PFSK-1 (cell line): ENCODE results near the gene ONECUT1.

Source experiments
- POLR2AphosphoS5 ChIP-seq: IDR thresholded peaks from 2 replicates; pipeline ENCODE4 v1.6.1; 2012; ENCODE audit warnings: low read depth, mild to moderate bottlenecking, control low read depth, low read length, moderate library complexity
- REST ChIP-seq, 2 experiments: IDR thresholded peaks; 2 replicates each; pipeline versions ENCODE4 v1.6.1 to v1.8.0; 2011 to 2012; ENCODE audit warnings: low read depth in 2 of 2, low read length in 2 of 2, control low read depth in 1 of 2, inconsistent platforms in 1 of 2, mild to moderate bottlenecking in 1 of 2, moderate library complexity in 1 of 2; ENCODE audit not compliant: insufficient read depth in 1 of 2
- TAF1 ChIP-seq: IDR thresholded peaks from 2 replicates; pipeline ENCODE4 v1.6.1; 2012; ENCODE audit warnings: low read length, control low read depth, borderline replicate concordance; ENCODE audit not compliant: insufficient read depth

- TF ChIP-seq REST (IDR thresholded peaks at IDR 0.05; ENCODE audit: insufficient read depth in 1 of 2, low read depth in 2 of 2, low read length in 2 of 2) (no peak), POLR2AphosphoS5 (no peak), TAF1 (no peak)
Measured at GRCh38 chr15:52778457-52778856, 11.7 kb downstream of the ONECUT1 start.
